HG03442 (cell line): ENCODE measurements around the gene IFIT2.
"Not testable (repeated sequence)": the region's sequence is repeated elsewhere in the genome, so short reads cannot be mapped to it uniquely, and the experiment has no call there.

Experiments used
- ATAC-seq: cut with Tn5 transposase; IDR thresholded peaks from one replicate; pipeline ENCODE4 v1.9.1; 2021; ENCODE audit warnings: mild to moderate bottlenecking, moderate library complexity; ENCODE audit not compliant: unreplicated experiment

Gene IFIT2

GRCh38 chr10:89278900-89279392, 22.9 kb upstream of the IFIT2 start:
- no peak for ATAC-seq

GRCh38 chr10:89279421-89279869, 22.4 kb upstream of the IFIT2 start:
- ATAC-seq, result no peak

- no peak for ATAC-seq
Observed at GRCh38 chr10:89280508-89280907, 21.3 kb upstream of the IFIT2 start.

GRCh38 chr10:89281606-89282395, 20.0 kb upstream of the IFIT2 start:
- ATAC-seq, result no peak

GRCh38 chr10:89283025-89283935, 18.6 kb upstream of the IFIT2 start:
- ATAC-seq, result no peak

GRCh38 chr10:89283936-89284475, 17.8 kb upstream of the IFIT2 start:
- ATAC-seq, result no peak

- not testable (repeated sequence) for ATAC-seq
Observed at GRCh38 chr10:89284711-89285110, 17.1 kb upstream of the IFIT2 start.

GRCh38 chr10:89285303-89285702, 16.5 kb upstream of the IFIT2 start:
- ATAC-seq, result not testable (repeated sequence)

- ATAC-seq, result no peak
Observed at GRCh38 chr10:89294721-89295239, 7.1 kb upstream of the IFIT2 start.

GRCh38 chr10:89295597-89295996, 6.2 kb upstream of the IFIT2 start:
- no peak for ATAC-seq

GRCh38 chr10:89296220-89296648, 5.6 kb upstream of the IFIT2 start:
- no peak for ATAC-seq

- ATAC-seq, result no peak
Observed at GRCh38 chr10:89297356-89297755, 4.5 kb upstream of the IFIT2 start.

- ATAC-seq, result no peak
Observed at GRCh38 chr10:89297791-89298190, 4.1 kb upstream of the IFIT2 start.

GRCh38 chr10:89299031-89299430, 2.8 kb upstream of the IFIT2 start:
- ATAC-seq, result no peak

GRCh38 chr10:89301232-89301631, 614 bp upstream of the IFIT2 start:
- no peak for ATAC-seq

- no peak for ATAC-seq
Observed at GRCh38 chr10:89302625-89303024, 779 bp downstream of the IFIT2 start.

GRCh38 chr10:89303161-89303560, 1.3 kb downstream of the IFIT2 start:
- ATAC-seq, result no peak

GRCh38 chr10:89304026-89304425, 2.2 kb downstream of the IFIT2 start:
- no peak for ATAC-seq

GRCh38 chr10:89304446-89304845, 2.6 kb downstream of the IFIT2 start:
- ATAC-seq, result no peak

GRCh38 chr10:89304925-89305324, 3.1 kb downstream of the IFIT2 start:
- no peak for ATAC-seq
